GM19467 (cell line): Measurements from ENCODE around the gene TMEM266.

Experiments
- ATAC-seq: cut with Tn5 transposase; IDR thresholded peaks from one replicate; pipeline ENCODE4 v1.9.1; 2021; ENCODE audit warnings: mild to moderate bottlenecking, moderate library complexity; ENCODE audit not compliant: unreplicated experiment

Gene TMEM266

GRCh38 chr15:76199106-76200082 is 139.6 kb downstream of the TMEM266 start:
- no peak for ATAC-seq

- no peak for ATAC-seq
Observed at GRCh38 chr15:76200083-76200465, 140.3 kb downstream of the TMEM266 start.

- ATAC-seq: no peak
Observed at GRCh38 chr15:76200641-76201105, 140.9 kb downstream of the TMEM266 start.

- no peak for ATAC-seq
Observed at GRCh38 chr15:76201536-76202255, 141.9 kb downstream of the TMEM266 start.

- ATAC-seq: no peak
Observed at GRCh38 chr15:76203346-76204108, 143.7 kb downstream of the TMEM266 start.

GRCh38 chr15:76204109-76204845 is 144.5 kb downstream of the TMEM266 start:
- no peak for ATAC-seq

- no peak for ATAC-seq
Observed at GRCh38 chr15:76204916-76205460, 145.2 kb downstream of the TMEM266 start.

- no peak for ATAC-seq
Observed at GRCh38 chr15:76206325-76206976, 146.7 kb downstream of the TMEM266 start.

- ATAC-seq: no peak
Observed at GRCh38 chr15:76208084-76208785, 148.4 kb downstream of the TMEM266 start.

- no peak for ATAC-seq
Observed at GRCh38 chr15:76208786-76209424, 149.1 kb downstream of the TMEM266 start.

GRCh38 chr15:76209523-76209922 is 149.7 kb downstream of the TMEM266 start:
- ATAC-seq: no peak

- no peak for ATAC-seq
Observed at GRCh38 chr15:76209942-76210341, 150.2 kb downstream of the TMEM266 start.

GRCh38 chr15:76215634-76216033 is 155.8 kb downstream of the TMEM266 start:
- no peak for ATAC-seq

- ATAC-seq: no peak
Observed at GRCh38 chr15:76217029-76217881, 157.5 kb downstream of the TMEM266 start.

GRCh38 chr15:76217882-76218217 is 158.1 kb downstream of the TMEM266 start:
- ATAC-seq: no peak

- ATAC-seq: no peak
Observed at GRCh38 chr15:76221085-76221767, 161.4 kb downstream of the TMEM266 start.

GRCh38 chr15:76222159-76222558 is 162.4 kb downstream of the TMEM266 start:
- no peak for ATAC-seq
